ENCODE results near the gene USP17L22.
"Not testable (repeated sequence)": the region's sequence is repeated elsewhere in the genome, so short reads cannot be mapped to it uniquely, and the experiment has no call there.

USP17L22 gene, protein sequence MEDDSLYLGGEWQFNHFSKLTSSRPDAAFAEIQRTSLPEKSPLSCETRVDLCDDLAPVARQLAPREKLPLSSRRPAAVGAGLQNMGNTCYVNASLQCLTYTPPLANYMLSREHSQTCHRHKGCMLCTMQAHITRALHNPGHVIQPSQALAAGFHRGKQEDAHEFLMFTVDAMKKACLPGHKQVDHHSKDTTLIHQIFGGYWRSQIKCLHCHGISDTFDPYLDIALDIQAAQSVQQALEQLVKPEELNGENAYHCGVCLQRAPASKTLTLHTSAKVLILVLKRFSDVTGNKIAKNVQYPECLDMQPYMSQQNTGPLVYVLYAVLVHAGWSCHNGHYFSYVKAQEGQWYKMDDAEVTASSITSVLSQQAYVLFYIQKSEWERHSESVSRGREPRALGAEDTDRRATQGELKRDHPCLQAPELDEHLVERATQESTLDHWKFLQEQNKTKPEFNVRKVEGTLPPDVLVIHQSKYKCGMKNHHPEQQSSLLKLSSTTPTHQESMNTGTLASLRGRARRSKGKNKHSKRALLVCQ

DNA sequence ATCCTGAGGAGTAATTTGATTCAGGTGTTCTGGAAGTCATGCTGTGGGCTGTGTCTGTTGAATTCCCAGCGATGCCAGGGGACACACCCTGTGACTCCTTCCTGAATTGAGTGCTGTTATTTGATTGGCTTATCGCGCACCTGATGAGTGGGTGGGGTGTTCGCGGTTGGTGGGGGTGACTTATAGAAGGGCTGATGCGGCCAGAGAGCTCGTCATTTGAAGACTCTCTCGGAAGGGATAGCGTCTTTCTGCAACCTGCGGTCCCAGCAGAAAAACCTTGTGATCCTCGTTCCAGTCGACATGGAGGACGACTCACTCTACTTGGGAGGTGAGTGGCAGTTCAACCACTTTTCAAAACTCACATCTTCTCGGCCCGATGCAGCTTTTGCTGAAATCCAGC is at the start of gene USP17L22:
Gene USP17L22, plus strand, starts transcription at position 301 of the 400 bp plus-strand sequence. Its CDS starts 0 bp downstream, at position 301.
- DNase-seq: not testable (repeated sequence)

DNA sequence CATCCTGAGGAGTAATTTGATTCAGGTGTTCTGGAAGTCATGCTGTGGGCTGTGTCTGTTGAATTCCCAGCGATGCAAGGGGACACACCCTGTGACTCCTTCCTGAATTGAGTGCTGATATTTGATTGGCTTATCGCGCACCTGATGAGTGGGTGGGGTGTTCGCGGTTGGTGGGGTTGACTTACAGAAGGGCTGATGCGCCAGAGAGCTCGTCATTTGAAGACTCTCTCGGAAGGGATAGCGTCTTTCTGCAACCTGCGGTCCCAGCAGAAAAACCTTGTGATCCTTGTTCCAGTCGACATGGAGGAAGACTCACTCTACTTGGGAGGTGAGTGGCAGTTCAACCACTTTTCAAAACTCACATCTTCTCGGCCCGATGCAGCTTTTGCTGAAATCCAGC is 47.6 kb upstream of the USP17L22 start, which contains the start of gene USP17L12:
Gene USP17L12, plus strand, starts transcription at position 301 of the 400 bp plus-strand sequence. Its CDS starts 0 bp downstream, at position 301.
- DNase-seq: not testable (repeated sequence)

- DNase-seq: not testable (repeated sequence)
Observed at GRCh38 chr4:9224596-9224995, 42.8 kb upstream of the USP17L22 start, which contains the start of gene USP17L13. Gene USP17L13 (plus strand): TSS chr4:9224896. CDS start chr4:9224896, 0 bp downstream.

- DNase-seq: not testable (repeated sequence)
Observed at GRCh38 chr4:9230249-9230648, 37.2 kb upstream of the USP17L22 start.

- DNase-seq: not testable (repeated sequence)
Observed at GRCh38 chr4:9234085-9234484, 33.3 kb upstream of the USP17L22 start, which contains the start of gene USP17L15. Gene USP17L15 (plus strand): TSS chr4:9234385. CDS start chr4:9234385, 0 bp downstream.

GRCh38 chr4:9238461-9238860 is 29.0 kb upstream of the USP17L22 start:
- not testable (repeated sequence) for DNase-seq

- not testable (repeated sequence) for DNase-seq
Observed at GRCh38 chr4:9243579-9243978, 23.8 kb upstream of the USP17L22 start, which contains the start of gene USP17L17. Gene USP17L17 (plus strand): TSS chr4:9243879. CDS start chr4:9243879, 0 bp downstream.

DNA sequence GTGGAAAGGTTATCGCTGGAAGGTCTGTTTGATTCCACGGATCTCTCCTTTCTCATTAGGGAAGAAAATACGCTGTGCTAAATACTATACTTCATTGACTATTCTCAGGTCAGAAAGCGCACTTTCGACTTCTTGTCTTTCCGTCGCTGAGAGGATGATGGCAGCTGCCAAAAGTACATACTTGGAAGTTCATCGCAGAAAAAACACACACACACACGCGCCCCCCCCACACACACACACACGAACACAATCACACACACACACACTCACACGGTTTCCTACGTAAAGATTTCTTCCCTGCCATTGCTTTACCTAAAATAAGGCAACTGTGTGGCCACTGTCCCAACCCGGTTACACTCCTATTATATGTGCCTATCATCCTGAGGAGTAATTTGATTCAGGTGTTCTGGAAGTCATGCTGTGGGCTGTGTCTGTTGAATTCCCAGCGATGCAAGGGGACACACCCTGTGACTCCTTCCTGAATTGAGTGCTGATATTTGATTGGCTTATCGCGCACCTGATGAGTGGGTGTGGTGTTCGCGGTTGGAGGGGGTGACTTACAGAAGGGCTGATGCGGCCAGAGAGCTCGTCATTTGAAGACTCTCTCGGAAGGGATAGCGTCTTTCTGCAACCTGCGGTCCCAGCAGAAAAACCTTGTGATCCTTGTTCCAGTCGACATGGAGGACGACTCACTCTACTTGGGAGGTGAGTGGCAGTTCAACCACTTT is 19.3 kb upstream of the USP17L22 start, which contains the start of gene USP17L18:
Gene USP17L18, plus strand, starts transcription at position 678 of the 728 bp plus-strand sequence. Its CDS starts 0 bp downstream, at position 678.
- DNase-seq: not testable (repeated sequence)

DNA sequence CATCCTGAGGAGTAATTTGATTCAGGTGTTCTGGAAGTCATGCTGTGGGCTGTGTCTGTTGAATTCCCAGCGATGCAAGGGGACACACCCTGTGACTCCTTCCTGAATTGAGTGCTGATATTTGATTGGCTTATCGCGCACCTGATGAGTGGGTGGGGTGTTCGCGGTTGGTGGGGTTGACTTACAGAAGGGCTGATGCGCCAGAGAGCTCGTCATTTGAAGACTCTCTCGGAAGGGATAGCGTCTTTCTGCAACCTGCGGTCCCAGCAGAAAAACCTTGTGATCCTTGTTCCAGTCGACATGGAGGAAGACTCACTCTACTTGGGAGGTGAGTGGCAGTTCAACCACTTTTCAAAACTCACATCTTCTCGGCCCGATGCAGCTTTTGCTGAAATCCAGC is 14.3 kb upstream of the USP17L22 start, which contains the start of gene USP17L19:
Gene USP17L19, plus strand, starts transcription at position 301 of the 400 bp plus-strand sequence. Its CDS starts 0 bp downstream, at position 301.
- DNase-seq: not testable (repeated sequence)

- DNase-seq: not testable (repeated sequence)
Observed at GRCh38 chr4:9257824-9258223, 9.6 kb upstream of the USP17L22 start, which contains the start of gene USP17L20. Gene USP17L20 (plus strand): TSS chr4:9258124. CDS start chr4:9258124, 0 bp downstream.

- not testable (repeated sequence) for DNase-seq
Observed at GRCh38 chr4:9262572-9262971, 4.8 kb upstream of the USP17L22 start, which contains the start of gene USP17L21. Gene USP17L21 (plus strand): TSS chr4:9262872. CDS start chr4:9262872, 0 bp downstream.

GRCh38 chr4:9271719-9272118 is 4.3 kb downstream of the USP17L22 start:
- DNase-seq: not testable (repeated sequence)
